T-helper 1 cell treated with Interleukin-12 subunit alpha and Interleukin-12 subunit beta and Interleukin-4 antibody, amounts not matched to agents 30 μg/mL and 1 μg/mL, for 36 hours (primary cell): Measurements from ENCODE around the gene SEC31A.
"Not testable (repeated sequence)": the region's sequence is repeated elsewhere in the genome, so short reads cannot be mapped to it uniquely, and the experiment has no call there.

Experiments
- H3K27ac Mint-ChIP-seq: one replicate; pipeline ENCODE4 v1.8.0; 2021; ENCODE audit warnings: mild to moderate bottlenecking, mixed read lengths
- H3K27me3 Mint-ChIP-seq: one replicate; pipeline ENCODE4 v1.8.0; 2021; ENCODE audit warnings: low read depth, mixed read lengths
- H3K36me3 Mint-ChIP-seq: one replicate; pipeline ENCODE4 v1.8.0; 2021; ENCODE audit warnings: low read depth, mixed read lengths
- H3K4me1 Mint-ChIP-seq: one replicate; pipeline ENCODE4 v1.8.0; 2021; ENCODE audit warnings: low read depth, mixed read lengths
- H3K4me3 Mint-ChIP-seq: one replicate; pipeline ENCODE4 v1.8.0; 2021; ENCODE audit warnings: mild to moderate bottlenecking, moderate library complexity, mixed read lengths
- H3K9me3 Mint-ChIP-seq: one replicate; pipeline ENCODE4 v1.8.0; 2021; ENCODE audit warnings: mixed read lengths

SEC31A gene, protein sequence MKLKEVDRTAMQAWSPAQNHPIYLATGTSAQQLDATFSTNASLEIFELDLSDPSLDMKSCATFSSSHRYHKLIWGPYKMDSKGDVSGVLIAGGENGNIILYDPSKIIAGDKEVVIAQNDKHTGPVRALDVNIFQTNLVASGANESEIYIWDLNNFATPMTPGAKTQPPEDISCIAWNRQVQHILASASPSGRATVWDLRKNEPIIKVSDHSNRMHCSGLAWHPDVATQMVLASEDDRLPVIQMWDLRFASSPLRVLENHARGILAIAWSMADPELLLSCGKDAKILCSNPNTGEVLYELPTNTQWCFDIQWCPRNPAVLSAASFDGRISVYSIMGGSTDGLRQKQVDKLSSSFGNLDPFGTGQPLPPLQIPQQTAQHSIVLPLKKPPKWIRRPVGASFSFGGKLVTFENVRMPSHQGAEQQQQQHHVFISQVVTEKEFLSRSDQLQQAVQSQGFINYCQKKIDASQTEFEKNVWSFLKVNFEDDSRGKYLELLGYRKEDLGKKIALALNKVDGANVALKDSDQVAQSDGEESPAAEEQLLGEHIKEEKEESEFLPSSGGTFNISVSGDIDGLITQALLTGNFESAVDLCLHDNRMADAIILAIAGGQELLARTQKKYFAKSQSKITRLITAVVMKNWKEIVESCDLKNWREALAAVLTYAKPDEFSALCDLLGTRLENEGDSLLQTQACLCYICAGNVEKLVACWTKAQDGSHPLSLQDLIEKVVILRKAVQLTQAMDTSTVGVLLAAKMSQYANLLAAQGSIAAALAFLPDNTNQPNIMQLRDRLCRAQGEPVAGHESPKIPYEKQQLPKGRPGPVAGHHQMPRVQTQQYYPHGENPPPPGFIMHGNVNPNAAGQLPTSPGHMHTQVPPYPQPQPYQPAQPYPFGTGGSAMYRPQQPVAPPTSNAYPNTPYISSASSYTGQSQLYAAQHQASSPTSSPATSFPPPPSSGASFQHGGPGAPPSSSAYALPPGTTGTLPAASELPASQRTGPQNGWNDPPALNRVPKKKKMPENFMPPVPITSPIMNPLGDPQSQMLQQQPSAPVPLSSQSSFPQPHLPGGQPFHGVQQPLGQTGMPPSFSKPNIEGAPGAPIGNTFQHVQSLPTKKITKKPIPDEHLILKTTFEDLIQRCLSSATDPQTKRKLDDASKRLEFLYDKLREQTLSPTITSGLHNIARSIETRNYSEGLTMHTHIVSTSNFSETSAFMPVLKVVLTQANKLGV

DNA sequence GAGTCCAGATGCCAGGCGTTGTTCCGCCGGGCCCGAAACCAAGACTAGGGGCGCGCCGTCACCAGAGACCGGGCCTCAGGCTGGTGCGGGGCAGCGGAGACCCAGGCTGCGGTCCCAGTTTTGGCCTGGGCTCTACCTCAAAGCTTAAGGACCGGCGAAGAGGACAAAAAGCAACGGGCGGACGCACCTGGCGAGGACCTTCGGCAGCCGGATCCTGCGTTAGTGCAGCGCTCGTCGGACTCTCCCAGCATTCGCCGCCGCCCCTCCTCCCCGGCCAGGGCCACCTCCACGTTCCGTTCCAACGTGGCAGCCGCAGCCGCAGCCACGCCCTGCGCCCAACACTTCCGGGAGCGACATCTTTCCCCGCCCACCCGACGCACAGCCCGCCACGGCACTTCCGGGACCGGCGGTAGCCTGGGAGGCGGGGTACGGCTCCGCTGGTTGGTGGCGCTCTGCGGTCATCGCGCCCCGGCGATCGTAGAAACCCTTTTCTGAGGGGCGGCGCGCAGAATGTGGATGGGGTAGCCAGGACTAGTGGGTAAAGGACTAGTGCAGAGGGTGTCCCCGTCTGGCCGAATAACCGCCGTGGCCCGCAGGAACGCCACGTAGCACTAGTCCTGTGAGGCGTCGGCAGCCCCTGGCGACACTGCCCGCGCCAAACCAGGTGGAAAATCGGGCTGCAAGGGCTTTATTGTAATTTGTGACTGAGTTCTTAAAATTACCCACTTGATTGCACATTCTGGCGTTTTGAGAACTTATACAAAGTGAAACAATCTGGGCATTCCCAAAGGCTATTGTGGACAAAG, at the start of gene SEC31A:
TSS of gene SEC31A (minus strand) at position 253 of the 806 bp plus-strand sequence. CDS start 9,217 bp downstream, outside the sequence.
- no peaks in the 10 kb centered on the region for H3K9me3 Mint-ChIP-seq
- H3K27ac Mint-ChIP-seq, result peak within 1 kb of the TSS; percentile 97
- peak within 1 kb of the TSS; percentile 88 for H3K4me3 Mint-ChIP-seq
- H3K4me1 Mint-ChIP-seq, result peaks cover 34% of the 10 kb centered on the region
- H3K27me3 Mint-ChIP-seq, result no peaks in the 10 kb centered on the region
- peaks cover 13% of the 10 kb centered on the region for H3K36me3 Mint-ChIP-seq

DNA sequence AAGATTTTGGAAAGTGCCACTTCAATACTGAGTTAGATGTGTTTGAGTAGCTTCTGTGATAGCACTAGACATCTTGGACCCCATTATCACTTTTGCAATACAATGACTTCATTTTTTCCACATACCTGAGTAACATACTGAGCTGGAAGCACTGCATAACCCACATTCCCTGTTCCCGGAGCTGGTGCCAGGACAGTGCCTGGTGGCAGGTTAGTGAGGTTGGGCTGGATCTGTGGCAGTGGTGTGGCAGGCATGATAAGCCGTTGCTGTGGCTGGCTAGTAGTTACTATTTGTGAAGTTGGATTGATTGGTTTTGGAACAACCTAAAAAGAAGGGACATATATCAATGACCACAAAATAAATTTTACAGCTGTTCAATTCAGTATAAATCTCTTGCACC, 48.5 kb upstream of the SEC31A start:
- peaks cover 36% of the 10 kb centered on the region for H3K36me3 Mint-ChIP-seq
- H3K9me3 Mint-ChIP-seq, result no peaks in the 10 kb centered on the region
- H3K27ac Mint-ChIP-seq, result no peak overlapping the region
- no peak overlapping the region for H3K4me3 Mint-ChIP-seq
- no peaks in the 10 kb centered on the region for H3K27me3 Mint-ChIP-seq
- peaks cover 2% of the 10 kb centered on the region for H3K4me1 Mint-ChIP-seq

DNA sequence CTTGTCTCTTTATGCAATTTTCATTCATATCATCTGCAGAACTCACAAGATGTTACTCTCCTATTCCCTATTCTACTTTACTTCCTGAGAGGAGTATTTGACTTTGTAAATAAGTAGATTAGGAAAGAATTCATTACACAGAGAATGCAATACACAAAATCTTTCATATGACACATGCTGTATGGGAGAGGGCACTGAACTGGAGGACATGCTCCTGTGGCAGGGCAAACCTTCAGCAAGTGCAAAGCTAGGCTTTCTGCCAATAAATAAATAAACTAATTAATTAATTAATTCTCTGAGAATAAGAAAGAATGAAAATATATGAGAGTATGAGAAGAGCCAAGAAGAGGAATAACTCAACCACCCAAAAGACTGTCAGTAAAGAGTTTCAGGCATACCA, 43.5 kb upstream of the SEC31A start:
- no peaks in the 10 kb centered on the region for H3K27me3 Mint-ChIP-seq
- H3K36me3 Mint-ChIP-seq, result peaks cover 45% of the 10 kb centered on the region

DNA sequence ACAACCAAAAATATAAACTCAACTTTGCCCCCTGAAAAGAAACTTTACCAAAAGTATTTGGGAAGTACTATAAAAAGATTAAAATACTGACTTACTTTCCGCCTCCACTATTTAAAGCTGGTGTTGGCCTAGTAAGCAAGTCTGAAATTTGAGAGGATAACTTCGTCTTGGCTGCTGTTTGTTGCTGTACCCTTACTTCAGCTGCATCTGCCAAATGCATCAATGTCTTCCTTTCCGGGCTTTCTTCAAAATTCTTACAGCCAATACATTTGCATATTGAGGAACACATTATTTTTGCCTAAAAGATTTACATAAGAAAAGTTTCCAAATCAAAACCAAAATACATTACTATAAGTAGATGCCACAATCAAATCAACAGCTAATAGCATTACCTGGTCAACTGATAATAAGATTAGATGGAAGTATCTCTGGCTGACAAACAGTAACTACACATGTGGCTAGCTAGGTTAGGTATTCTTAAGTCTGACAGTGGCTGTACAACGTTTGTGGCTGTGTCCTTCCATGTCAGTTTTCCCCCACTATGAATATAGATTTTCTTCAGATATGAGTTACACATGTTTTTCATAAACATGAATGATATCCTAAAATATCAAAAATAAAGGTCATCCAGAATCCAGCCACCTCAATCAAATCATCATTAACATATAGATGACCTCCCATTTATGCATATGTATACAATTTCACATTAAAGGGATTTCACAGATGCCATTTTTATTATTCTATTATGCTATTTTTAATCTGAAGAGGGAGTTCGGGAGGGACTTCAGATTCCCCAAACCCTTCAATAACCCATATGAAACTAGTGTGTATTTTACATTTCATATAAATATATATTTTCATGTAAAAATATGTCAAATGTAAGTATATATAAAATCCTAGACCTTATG, 40.1 kb upstream of the SEC31A start:
- Mint-ChIP-seq H3K9me3 (no peaks in the 10 kb centered on the region), H3K36me3 (peaks cover 43% of the 10 kb centered on the region), H3K4me1 (peaks cover 1% of the 10 kb centered on the region), H3K27me3 (no peaks in the 10 kb centered on the region), H3K4me3 (no peak overlapping the region), H3K27ac (no peak overlapping the region)

More for the DNA sequence above, 43.5 kb upstream of the SEC31A start:
- Mint-ChIP-seq H3K9me3 (no peaks in the 10 kb centered on the region), H3K27ac (no peak overlapping the region), H3K4me1 (peaks cover 1% of the 10 kb centered on the region), H3K4me3 (no peak overlapping the region)

- Mint-ChIP-seq H3K4me1 (no peaks in the 10 kb centered on the region), H3K27me3 (no peaks in the 10 kb centered on the region), H3K27ac (no peak overlapping the region), H3K4me3 (no peak overlapping the region), H3K36me3 (peaks cover 4% of the 10 kb centered on the region), H3K9me3 (no peaks in the 10 kb centered on the region)
Measured at GRCh38 chr4:82921795-82922194, 30.8 kb upstream of the SEC31A start.

- Mint-ChIP-seq H3K4me1 (no peaks in the 10 kb centered on the region), H3K36me3 (peaks cover 8% of the 10 kb centered on the region), H3K4me3 (no peak overlapping the region), H3K27me3 (no peaks in the 10 kb centered on the region), H3K27ac (no peak overlapping the region), H3K9me3 (no peaks in the 10 kb centered on the region)
Measured at GRCh38 chr4:82919386-82919785, 28.4 kb upstream of the SEC31A start.

GRCh38 chr4:82918091-82918490, 27.1 kb upstream of the SEC31A start:
- no peaks in the 10 kb centered on the region for H3K27me3 Mint-ChIP-seq
- H3K4me3 Mint-ChIP-seq, result no peak overlapping the region
- H3K9me3 Mint-ChIP-seq, result no peaks in the 10 kb centered on the region
- H3K27ac Mint-ChIP-seq, result no peak overlapping the region
- peaks cover 6% of the 10 kb centered on the region for H3K36me3 Mint-ChIP-seq
- H3K4me1 Mint-ChIP-seq, result no peaks in the 10 kb centered on the region

DNA sequence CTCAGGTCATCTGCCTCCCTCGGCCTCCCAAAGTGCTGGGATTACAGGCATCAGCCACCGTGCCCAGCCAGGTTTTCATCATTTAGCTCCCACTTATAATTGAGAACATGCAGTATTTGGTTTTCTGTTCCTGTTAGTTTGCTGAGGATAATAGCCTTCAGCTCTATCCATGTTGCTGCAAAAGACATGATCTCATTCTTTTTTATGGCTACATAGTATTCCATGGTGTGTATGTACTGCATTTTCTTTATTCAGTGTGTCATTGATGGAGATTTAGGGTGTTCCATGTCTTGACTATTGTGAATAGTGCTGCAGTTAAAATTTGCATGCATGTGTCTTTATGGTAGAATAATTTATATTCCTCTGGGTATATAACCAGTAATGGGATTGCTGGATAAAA, 23.0 kb upstream of the SEC31A start:
- H3K27ac Mint-ChIP-seq, H3K4me1 Mint-ChIP-seq, H3K9me3 Mint-ChIP-seq, H3K4me3 Mint-ChIP-seq, H3K27me3 Mint-ChIP-seq, H3K36me3 Mint-ChIP-seq: not testable (repeated sequence)

- no peak overlapping the region for H3K27ac Mint-ChIP-seq
- no peaks in the 10 kb centered on the region for H3K9me3 Mint-ChIP-seq
Measured at GRCh38 chr4:82913305-82913704, 22.4 kb upstream of the SEC31A start.

GRCh38 chr4:82909326-82909725, 18.4 kb upstream of the SEC31A start:
- Mint-ChIP-seq H3K36me3 (peaks cover 8% of the 10 kb centered on the region), H3K27ac (no peak overlapping the region), H3K4me3 (no peak overlapping the region), H3K27me3 (peaks cover 3% of the 10 kb centered on the region), H3K9me3 (no peaks in the 10 kb centered on the region), H3K4me1 (peaks cover 6% of the 10 kb centered on the region)

More at GRCh38 chr4:82913305-82913704, 22.4 kb upstream of the SEC31A start:
- Mint-ChIP-seq H3K4me3 (no peak overlapping the region), H3K4me1 (no peaks in the 10 kb centered on the region), H3K36me3 (peaks cover 8% of the 10 kb centered on the region), H3K27me3 (no peaks in the 10 kb centered on the region)

- Mint-ChIP-seq H3K9me3 (no peaks in the 10 kb centered on the region), H3K4me1 (peaks cover 12% of the 10 kb centered on the region), H3K27ac (no peak overlapping the region), H3K4me3 (no peak overlapping the region), H3K27me3 (peaks cover 3% of the 10 kb centered on the region), H3K36me3 (peaks cover 7% of the 10 kb centered on the region)
Measured at GRCh38 chr4:82906469-82906868, 15.5 kb upstream of the SEC31A start.

DNA sequence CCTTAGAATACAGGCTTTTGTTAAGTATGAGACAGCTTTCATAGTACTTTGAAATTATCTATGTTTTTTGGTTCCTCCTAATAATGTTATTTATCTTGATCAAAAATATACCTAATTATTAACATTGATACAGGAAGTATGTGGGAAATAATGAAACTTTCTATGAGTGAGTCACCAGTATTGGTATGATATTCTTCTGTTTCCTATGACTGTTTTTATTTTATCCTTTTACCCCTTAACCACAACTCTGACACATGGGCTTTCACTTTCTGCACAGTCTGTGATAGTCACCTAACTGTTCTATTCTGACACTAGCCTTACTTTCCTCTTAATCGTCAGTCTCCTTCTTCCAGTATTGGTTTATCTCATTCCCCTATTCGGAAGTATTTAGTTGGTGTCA, 14.3 kb upstream of the SEC31A start:
- Mint-ChIP-seq H3K9me3 (no peaks in the 10 kb centered on the region), H3K36me3 (peaks cover 7% of the 10 kb centered on the region), H3K27ac (peak overlapping the region; percentile 49), H3K4me3 (no peak overlapping the region), H3K4me1 (peaks cover 12% of the 10 kb centered on the region), H3K27me3 (peaks cover 3% of the 10 kb centered on the region)

DNA sequence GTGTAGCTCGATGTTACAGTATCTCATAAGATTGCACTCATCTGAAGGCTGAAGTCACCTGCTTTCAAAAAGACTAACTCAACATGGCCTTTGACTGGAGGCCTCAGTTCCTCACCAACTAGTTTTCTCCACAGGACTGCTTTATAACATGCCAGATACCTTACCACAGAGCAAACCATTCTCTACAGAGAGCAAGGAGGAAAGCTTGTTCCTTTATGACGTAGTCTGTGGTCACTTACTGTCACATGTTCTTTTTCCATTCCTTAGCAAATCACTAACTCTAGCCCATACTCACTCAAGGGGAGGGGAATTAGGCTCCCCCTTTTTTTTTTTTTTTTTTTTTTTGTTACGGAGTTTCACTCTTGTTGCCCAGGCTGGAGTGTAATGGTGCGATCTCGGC, 12.8 kb upstream of the SEC31A start:
- peaks cover 16% of the 10 kb centered on the region for H3K4me1 Mint-ChIP-seq
- H3K27me3 Mint-ChIP-seq, result peaks cover 3% of the 10 kb centered on the region
- peak overlapping the region; percentile 53 for H3K27ac Mint-ChIP-seq
- no peaks in the 10 kb centered on the region for H3K9me3 Mint-ChIP-seq
- no peak overlapping the region for H3K4me3 Mint-ChIP-seq
- H3K36me3 Mint-ChIP-seq, result peaks cover 7% of the 10 kb centered on the region
